Endothelial cell of umbilical vein (primary cell): Measurements from ENCODE around the gene HASPIN. TPM values are rescaled to one million over a fixed set of nuclear protein-coding genes. Genes with fewer than 3 reads are reported as not detected.

Experiments used
- BruUV-seq: library from RNA; stranded (reverse); fragments of 400-500 nt; replicated peaks from 2 replicates; lab custom pipeline; 2021; lab: Mats Ljungman, UMichigan
- CTCF ChIA-PET: fragments of 300-600, 350-600 bp; sonication (Branson Sonifier 250); formaldehyde crosslinking; loops from one replicate; lab custom pipeline; 2021; ENCODE audit warnings: antibody characterized with exemption, inconsistent platforms; lab: Charles Lee
- POLR2A ChIA-PET: fragments of 300-600, 350-600 bp; sonication (Branson Sonifier 250); formaldehyde crosslinking; loops from one replicate; lab custom pipeline; 2021; ENCODE audit warnings: antibody characterized with exemption, inconsistent platforms; lab: Charles Lee
- DNase-seq: peaks from one replicate; pipeline ENCODE4 v3.0.0-alpha.2; 2011; ENCODE audit warnings: low read depth, low spot score
- FAIRE-seq: peaks from 2 replicates; lab custom pipeline; 2011; peaks lifted over from hg19 to GRCh38; lab: Jason Lieb, UNC
- H2AFZ ChIP-seq: 2 replicates; pipeline ENCODE4 v1.6.0; 2012; ENCODE audit warnings: low read depth, low read length, control low read depth, inconsistent platforms
- H3K27ac ChIP-seq: 2 replicates; pipeline ENCODE4 v1.5.1; 2011; ENCODE audit warnings: low read depth, mild to moderate bottlenecking, control low read depth, low read length, moderate library complexity; ENCODE audit not compliant: insufficient read depth
- H3K27me3 ChIP-seq, 2 experiments: 2 replicates each; pipeline versions ENCODE4 v1.6.0 to v1.6.1; 2011; ENCODE audit warnings: low read length in 2 of 2, mixed read lengths in 1 of 2; ENCODE audit not compliant: control insufficient read depth in 2 of 2, insufficient read depth in 2 of 2
- H3K36me3 ChIP-seq, 2 experiments: 2 replicates in 1 of 2; 3 replicates in 1 of 2; pipeline ENCODE4 v1.5.1; 2011; ENCODE audit warnings: low read length in 2 of 2, mild to moderate bottlenecking in 1 of 2, moderate library complexity in 1 of 2; ENCODE audit not compliant: control insufficient read depth in 2 of 2, insufficient read depth in 2 of 2; ENCODE audit errors: extremely low read depth in 1 of 2
- H3K4me1 ChIP-seq: 3 replicates; pipeline ENCODE4 v1.5.1; 2011; ENCODE audit warnings: mild to moderate bottlenecking, low read length; ENCODE audit not compliant: control insufficient read depth, insufficient read depth; ENCODE audit errors: extremely low read depth
- H3K4me2 ChIP-seq: 2 replicates; pipeline ENCODE4 v1.6.1; 2011; ENCODE audit warnings: low read length, control low read depth, mixed read lengths; ENCODE audit not compliant: insufficient read depth
- H3K4me3 ChIP-seq, 3 experiments: fragments of 200-600 bp in 1 of 3; sonication (generic), shearing (Covaris generic) in 1 of 3; replicated peaks in 1 of 3; 2 replicates each; pipeline ENCODE4 v1.5.1; 2011 to 2016; ENCODE audit warnings: control low read depth in 3 of 3, low read length in 3 of 3, mild to moderate bottlenecking in 2 of 3, inconsistent platforms in 1 of 3, low read depth in 1 of 3, moderate library complexity in 1 of 3; ENCODE audit not compliant: insufficient read depth in 1 of 3
- H3K79me2 ChIP-seq: 2 replicates; pipeline ENCODE4 v1.6.0; 2012; ENCODE audit warnings: low read length, inconsistent platforms; ENCODE audit not compliant: control insufficient read depth, insufficient read depth
- H3K9ac ChIP-seq: replicated peaks from 2 replicates; pipeline ENCODE3; 2011; ENCODE audit warnings: low read length, control low read depth; ENCODE audit not compliant: insufficient read depth; ENCODE audit errors: extremely low read depth
- H3K9me1 ChIP-seq: replicated peaks from 3 replicates; pipeline ENCODE4 v1.6.0; 2011; ENCODE audit warnings: mild to moderate bottlenecking, low read length; ENCODE audit not compliant: control insufficient read depth, insufficient read depth; ENCODE audit errors: extremely low read depth
- H3K9me3 ChIP-seq: replicated peaks from 2 replicates; pipeline ENCODE4 v1.5.1; 2012; ENCODE audit warnings: low read length, inconsistent platforms; ENCODE audit not compliant: control insufficient read depth, insufficient read depth
- H4K20me1 ChIP-seq: replicated peaks from 2 replicates; pipeline ENCODE3; 2011; ENCODE audit warnings: mild to moderate bottlenecking, low read length; ENCODE audit not compliant: control insufficient read depth, insufficient read depth; ENCODE audit errors: extremely low read depth
- CTCF ChIP-seq, 2 donors: IDR thresholded peaks; 1 replicate in 1 of 2; 2 replicates in 1 of 2; pipeline ENCODE4 v1.5.1; 2011; ENCODE audit warnings: low read length in 2 of 2, mild to moderate bottlenecking in 2 of 2, moderate library complexity in 2 of 2, control low read depth in 1 of 2, inconsistent platforms in 1 of 2, low read depth in 1 of 2; ENCODE audit not compliant: insufficient read depth in 1 of 2; ENCODE audit errors: extremely low read depth in 1 of 2
- EZH2 ChIP-seq: IDR thresholded peaks from 2 replicates; pipeline ENCODE4 v1.6.1; 2012; ENCODE audit warnings: borderline replicate concordance, low read depth, mild to moderate bottlenecking, moderate library complexity, low read length, inconsistent platforms; ENCODE audit not compliant: severe bottlenecking
- FOS ChIP-seq: IDR thresholded peaks from 2 replicates; pipeline ENCODE4 v1.6.1; 2011; ENCODE audit warnings: mild to moderate bottlenecking, low read length, moderate library complexity, borderline replicate concordance; ENCODE audit not compliant: insufficient read depth
- GATA2 ChIP-seq: IDR thresholded peaks from 2 replicates; pipeline ENCODE4 v1.7.0; 2011; ENCODE audit warnings: low read depth, mild to moderate bottlenecking, moderate library complexity, mixed read lengths, low read length; ENCODE audit not compliant: insufficient read length, insufficient read depth
- JUN ChIP-seq: IDR thresholded peaks from 2 replicates; pipeline ENCODE4 v1.6.1; 2011; ENCODE audit warnings: borderline replicate concordance, low read depth; ENCODE audit not compliant: insufficient read length, insufficient read depth
- MYC ChIP-seq: IDR thresholded peaks from one replicate; pipeline ENCODE4 v1.6.1; 2011; ENCODE audit warnings: mild to moderate bottlenecking, low read depth, low read length
- POLR2A ChIP-seq: IDR thresholded peaks from 2 replicates; pipeline ENCODE4 v1.6.1; 2012; ENCODE audit warnings: low read depth, mild to moderate bottlenecking, control low read depth, low read length
- POLR2AphosphoS5 ChIP-seq: IDR thresholded peaks from 2 replicates; pipeline ENCODE4 v1.6.1; 2012; ENCODE audit warnings: low read depth, mild to moderate bottlenecking, control low read depth, low read length, moderate library complexity; ENCODE audit not compliant: insufficient read depth
- dilution Hi-C: fragments of 300-500 bp; cut with MboI; formaldehyde crosslinking; loops from one replicate; pipeline ENCODE4 v1.15.0; 2019; ENCODE audit warnings: low sequenced_read_pairs; ENCODE audit not compliant: extremely low pct_ligation_motif_present
- intact Hi-C: fragments of 100-400 bp; cut with micrococcal nuclease; formaldehyde crosslinking; loops from one replicate; pipeline ENCODE4 v1.10.0; 2022
- polyA plus RNA-seq, 4 experiments: library from polyadenylated mRNA; depleted of rRNA in 3 of 4; stranded (reverse) in 3 of 4; unstranded in 1 of 4; fragments of >200 nt; gene quantifications; 2 replicates each; pipeline versions ENCODE4 v1.2.1 to v1.2.3, GENCODE V29; 2011 to 2012; ENCODE audit warnings: missing spikeins in 1 of 4
- total RNA-seq: library from RNA; stranded (reverse); gene quantifications from 2 replicates; pipeline ENCODE4 v1.2.3, GENCODE V29; 2021
- TF ChIP-seq, protein P1 (sequence below): IDR thresholded peaks from 2 replicates; pipeline ENCODE4 v1.6.1; 2011; ENCODE audit not compliant: insufficient read depth, insufficient read length

The HASPIN gene
- total and polyA plus RNA-seq, 2 donors (not counting 3 experiments of a cell fraction or from before 2014, with no cell fraction given), result 2.7 to 13.2 TPM

DNA sequence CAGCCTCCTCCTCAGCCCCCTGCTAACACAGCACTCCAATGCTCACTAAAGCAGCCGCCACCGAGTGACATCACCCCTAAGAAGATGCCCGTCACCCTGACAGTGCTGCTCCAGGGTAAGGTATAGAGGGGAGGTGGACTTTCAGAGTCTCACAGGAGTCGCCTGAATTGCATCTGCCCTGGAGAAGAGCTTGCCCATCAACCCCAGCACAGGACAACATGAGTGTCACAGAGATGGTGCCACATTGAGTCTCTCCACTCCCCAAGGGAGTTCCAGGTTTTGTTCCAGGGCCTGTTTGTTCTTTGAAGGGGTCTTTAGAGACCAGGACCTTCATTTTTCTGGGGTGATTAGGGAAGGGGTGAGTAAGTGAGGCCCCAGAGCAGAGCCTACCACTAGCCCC, 25.6 kb upstream of the HASPIN start:
- Histone ChIP-seq H3K4me1 (peaks cover 5% of the 10 kb centered on the region), H3K9ac (no peak overlapping the region), H3K9me3 (no peaks in the 10 kb centered on the region), H4K20me1 (no peaks in the 10 kb centered on the region), H3K4me2 (no peak overlapping the region), H3K9me1 (no peaks in the 10 kb centered on the region), H3K79me2 (no peaks in the 10 kb centered on the region), H3K27me3 (peaks cover 21 to 22% of the 10 kb centered on the region in 2 experiments), H3K27ac (no peak overlapping the region), H3K36me3 (no peaks in the 10 kb centered on the region), H3K4me3 (no peak overlapping the region), H2AFZ (no peak overlapping the region)
- dilution Hi-C loops, result no loop called here
- intact Hi-C loops, result no loop called here
- FAIRE-seq, result no peak
- ChIA-PET CTCF (no interaction called here), POLR2A (no interaction called here)
- BruUV-seq, result no TSS peak
- TF ChIP-seq CTCF (IDR thresholded peaks at IDR 0.05; ENCODE audit: extremely low read depth in 1 of 2, insufficient read depth in 1 of 2, low read depth in 1 of 2, low read length in 2 of 2), result no peak
- TF ChIP-seq GATA2, result no peak
- no peak for TF ChIP-seq POLR2AphosphoS5
- TF ChIP-seq, protein P1, sequence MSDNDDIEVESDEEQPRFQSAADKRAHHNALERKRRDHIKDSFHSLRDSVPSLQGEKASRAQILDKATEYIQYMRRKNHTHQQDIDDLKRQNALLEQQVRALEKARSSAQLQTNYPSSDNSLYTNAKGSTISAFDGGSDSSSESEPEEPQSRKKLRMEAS, result no peak
- no peak for TF ChIP-seq FOS
- no peak for TF ChIP-seq EZH2
- TF ChIP-seq MYC, result no peak
- TF ChIP-seq JUN, result no peak
- no peak for TF ChIP-seq POLR2A
- no peak for DNase-seq
